Heart left ventricle (tissue), 13 donors: ENCODE measurements around the gene CIB4.

Source experiments
- POLR2A ChIP-seq, 2 donors: fragments of 450-650 bp; IDR thresholded peaks; one replicate each; pipeline ENCODE4 v1.6.1; 2017; ENCODE audit warnings: antibody characterized with exemption in 2 of 2, mild to moderate bottlenecking in 2 of 2, moderate library complexity in 2 of 2
- TF ChIP-seq, protein P1 (sequence below), 12 donors: fragments of 200-600 bp; sonication (generic) in 4 of 12; IDR thresholded peaks; one replicate each; pipeline versions ENCODE4 v1.5.0 to v1.8.0; 2018 to 2022; ENCODE audit warnings: antibody characterized with exemption in 12 of 12, mild to moderate bottlenecking in 5 of 12
- donor health status: ischemic (EF 13 %, LVEDD 7.1; RV severe dilation, severe dysfunction).
- donor health status: DM: no; HTN: yes; CAD: no.
- donor health status: DM: no; HTN: no; CAD: no.
- donor health status: ischemic (EF 25% LVEDD 6.9; RV normal size, moderate dysfunction).
- donor health status: ischemic (EF 25% LVEDD 5.7; RV mildly dilated, moderate dysfunction).
- donor health status: ischemic (EF 35%, LVEDD 5.7; RV mildly dilated, moderate dysfunction).
- donor health status: nonischemic (EF 11% LVEDD 7.7; RV severe dilation, severe dysfunction).
- donor health status: DM: yes; HTN: yes; CAD: no.
- donor health status: PGD.
- donor health status: ischemic (EF 29% LVEDD 5.4; RV normal size, mild dysfunction).
- donor health status: nonischemic (EF 23%, LVEDD 6.1; RV moderate dilation, normal function).

DNA sequence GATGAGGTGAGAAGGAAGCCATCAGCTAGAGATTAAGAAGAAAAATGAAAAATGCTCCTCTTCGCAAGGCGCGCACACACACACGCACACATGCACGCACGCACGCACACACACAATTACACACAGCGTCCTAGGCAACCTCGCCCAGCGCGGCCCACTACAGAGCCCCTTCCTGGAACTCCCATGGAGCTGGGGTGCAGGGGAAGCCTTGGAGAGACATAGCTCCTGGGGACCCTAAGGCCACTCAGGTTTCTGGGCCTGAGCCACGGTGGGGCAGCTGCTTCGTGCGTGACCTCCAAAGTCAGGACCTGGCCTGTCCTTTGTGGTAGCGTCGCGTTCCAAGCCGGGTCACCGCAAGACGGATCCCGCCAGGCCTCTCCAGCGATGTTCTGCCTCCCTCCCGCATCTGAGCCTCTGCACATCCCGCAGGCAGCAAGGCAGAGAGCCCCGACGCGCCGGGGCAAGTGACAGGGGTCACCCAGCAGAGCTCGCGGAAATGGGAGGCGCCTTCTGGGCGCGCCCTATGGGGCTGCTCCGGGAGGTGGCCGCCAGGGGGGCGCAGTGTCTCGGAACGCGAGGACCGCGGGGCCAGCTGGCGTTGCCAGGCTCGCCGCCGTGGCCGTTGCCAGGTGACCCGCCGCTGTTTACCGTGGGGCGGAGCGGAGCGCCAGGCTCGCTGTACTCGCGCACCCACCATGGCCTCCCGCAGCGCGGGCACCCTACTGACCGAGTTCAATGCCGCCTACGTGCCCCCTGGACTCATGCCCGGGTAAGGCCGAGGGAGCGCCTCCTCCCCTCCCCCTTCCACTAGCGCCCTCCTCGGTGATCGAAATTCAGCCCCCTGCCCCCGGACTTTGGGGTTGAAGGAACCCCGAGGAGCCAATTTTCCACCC, 79.0 kb downstream of the CIB4 start:
- TF ChIP-seq POLR2A (IDR thresholded peaks at IDR 0.05): no peak
- TF ChIP-seq, protein P1, sequence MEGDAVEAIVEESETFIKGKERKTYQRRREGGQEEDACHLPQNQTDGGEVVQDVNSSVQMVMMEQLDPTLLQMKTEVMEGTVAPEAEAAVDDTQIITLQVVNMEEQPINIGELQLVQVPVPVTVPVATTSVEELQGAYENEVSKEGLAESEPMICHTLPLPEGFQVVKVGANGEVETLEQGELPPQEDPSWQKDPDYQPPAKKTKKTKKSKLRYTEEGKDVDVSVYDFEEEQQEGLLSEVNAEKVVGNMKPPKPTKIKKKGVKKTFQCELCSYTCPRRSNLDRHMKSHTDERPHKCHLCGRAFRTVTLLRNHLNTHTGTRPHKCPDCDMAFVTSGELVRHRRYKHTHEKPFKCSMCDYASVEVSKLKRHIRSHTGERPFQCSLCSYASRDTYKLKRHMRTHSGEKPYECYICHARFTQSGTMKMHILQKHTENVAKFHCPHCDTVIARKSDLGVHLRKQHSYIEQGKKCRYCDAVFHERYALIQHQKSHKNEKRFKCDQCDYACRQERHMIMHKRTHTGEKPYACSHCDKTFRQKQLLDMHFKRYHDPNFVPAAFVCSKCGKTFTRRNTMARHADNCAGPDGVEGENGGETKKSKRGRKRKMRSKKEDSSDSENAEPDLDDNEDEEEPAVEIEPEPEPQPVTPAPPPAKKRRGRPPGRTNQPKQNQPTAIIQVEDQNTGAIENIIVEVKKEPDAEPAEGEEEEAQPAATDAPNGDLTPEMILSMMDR (IDR thresholded peaks at IDR 0.05): peak in 10 of 12 donors; percentile 13 to 42 (median 21)
